K562 (cell line): ENCODE results near the gene PSMD13. TPM values are rescaled to one million over a fixed set of nuclear protein-coding genes. Genes with fewer than 3 reads are reported as not detected.

Experiments
- ARID2 ChIP-seq: fragments of 450-650 bp; IDR thresholded peaks from 2 replicates; pipeline ENCODE4 v1.6.1; 2017; ENCODE audit warnings: antibody characterized with exemption, mild to moderate bottlenecking
- CHCHD3 ChIP-seq: fragments of 250-450 bp; sonication (Bioruptor Pico); IDR thresholded peaks from 2 replicates; pipeline ENCODE4 v2.1.2; 2022; ENCODE audit warnings: mild to moderate bottlenecking
- CHD1 ChIP-seq: fragments of 200-600 bp; sonication (generic); IDR thresholded peaks from one replicate; pipeline ENCODE4 v1.6.1; 2012; ENCODE audit warnings: mild to moderate bottlenecking, moderate library complexity, low read length, inconsistent platforms
- CTCFL ChIP-seq: IDR thresholded peaks from 2 replicates; pipeline ENCODE4 v1.6.1; 2011; ENCODE audit warnings: borderline replicate concordance, low read depth, mild to moderate bottlenecking, moderate library complexity, low read length; ENCODE audit not compliant: insufficient read depth, poor library complexity, severe bottlenecking
- ETV5 ChIP-seq: sonication (generic); formaldehyde crosslinking; IDR thresholded peaks from 2 replicates; pipeline ENCODE4 v1.4.0; 2020; ENCODE audit warnings: low read depth, mild to moderate bottlenecking, missing genetic modification reagents
- FOXK2 ChIP-seq, 2 experiments: fragments of 450-650 bp; IDR thresholded peaks in 1 of 2; conservative IDR thresholded peaks in 1 of 2; 2 replicates each; pipeline ENCODE4 v1.6.1; 2016; ENCODE audit warnings: low read depth in 2 of 2, mild to moderate bottlenecking in 1 of 2
- GATA2 ChIP-seq: sonication (generic); formaldehyde crosslinking; IDR thresholded peaks from 2 replicates; pipeline ENCODE4 v1.4.0; 2020; ENCODE audit warnings: mild to moderate bottlenecking, missing genetic modification reagents
- GATAD2A ChIP-seq: fragments of 450-650 bp; IDR thresholded peaks from 2 replicates; pipeline ENCODE4 v1.6.1; 2017
- HEY1 ChIP-seq: fragments of 250-450 bp; sonication (Bioruptor Pico); IDR thresholded peaks from 2 replicates; pipeline ENCODE4 v1.5.0; 2020; ENCODE audit warnings: mild to moderate bottlenecking, moderate library complexity, borderline replicate concordance
- HNRNPUL1 ChIP-seq: fragments of 200-400 bp; formaldehyde crosslinking; IDR thresholded peaks from 2 replicates; pipeline ENCODE4 v1.6.1; 2017; ENCODE audit warnings: low read length
- ID3 ChIP-seq, 2 experiments: fragments of 250-450 bp in 1 of 2; fragments of 450-650 bp in 1 of 2; sonication (Bioruptor Pico) in 1 of 2; IDR thresholded peaks; 2 replicates each; pipeline versions ENCODE4 v1.6.1 to v1.8.0; 2016 to 2021; ENCODE audit warnings: mild to moderate bottlenecking in 2 of 2, moderate library complexity in 2 of 2, missing compliant biosample characterization in 1 of 2, missing genetic modification characterization in 1 of 2
- KHSRP ChIP-seq: fragments of 450-650 bp; IDR thresholded peaks from 2 replicates; pipeline ENCODE4 v1.6.1; 2017
- MCM3 ChIP-seq: fragments of 450-650 bp; IDR thresholded peaks from 2 replicates; pipeline ENCODE4 v1.6.1; 2016
- NFIC ChIP-seq: fragments of 450-650 bp; IDR thresholded peaks from 2 replicates; pipeline ENCODE4 v1.6.1; 2017; ENCODE audit warnings: mild to moderate bottlenecking, inconsistent platforms
- SMAD4 ChIP-seq: fragments of 250-450 bp; sonication (Bioruptor Pico); conservative IDR thresholded peaks from 2 replicates; pipeline ENCODE4 v1.8.0; 2021; ENCODE audit warnings: inconsistent platforms, mild to moderate bottlenecking, moderate library complexity
- ZBED1 ChIP-seq: IDR thresholded peaks from 2 replicates; pipeline ENCODE4 v1.6.1; 2014
- ZNF232 ChIP-seq: sonication (generic); formaldehyde crosslinking; IDR thresholded peaks from 2 replicates; pipeline ENCODE4 v1.8.0; 2022; ENCODE audit warnings: mild to moderate bottlenecking, missing genetic modification reagents
- ZNF347 ChIP-seq: fragments of 450-650 bp; formaldehyde crosslinking; IDR thresholded peaks from 2 replicates; pipeline ENCODE4 v1.4.0; 2020; ENCODE audit warnings: low read depth, mild to moderate bottlenecking, moderate library complexity
- ZNF431 ChIP-seq: sonication (generic); formaldehyde crosslinking; IDR thresholded peaks from 2 replicates; pipeline ENCODE4 v1.8.0; 2022; ENCODE audit warnings: mild to moderate bottlenecking, missing genetic modification reagents
- polyA plus RNA-seq, 8 experiments: library from polyadenylated mRNA; depleted of rRNA in 4 of 8; stranded (reverse) in 5 of 8; unstranded in 3 of 8; fragments of >200 nt; fragmentation: Nextera tagmentation in 2 of 8; fragmentation: Illumina TruSeq in 1 of 8; extraction: Ambion mirVana in 2 of 8; extraction: Trizol in 1 of 8; gene quantifications; 2 replicates each; pipeline versions ENCODE4 v1.2.1 to v1.2.3, GENCODE V29; 2011 to 2014; ENCODE audit warnings: inconsistent platforms in 1 of 8, missing spikeins in 1 of 8
- total RNA-seq, 7 experiments: library from RNA; depleted of rRNA in 6 of 7; stranded (reverse); fragments of >200 nt in 6 of 7; fragmentation: Illumina TruSeq in 2 of 7; extraction: Trizol in 2 of 7; gene quantifications; 2 replicates each; pipeline versions ENCODE4 v1.2.1 to v1.2.3, GENCODE V29; 2011 to 2021; ENCODE audit warnings: low replicate concordance in 1 of 7
- TF ChIP-seq, protein P1 (sequence below): fragments of 450-650 bp; IDR thresholded peaks from 2 replicates; pipeline ENCODE4 v1.7.1; 2018; ENCODE audit warnings: mild to moderate bottlenecking, low read depth; ENCODE audit not compliant: partially characterized antibody
- TF ChIP-seq, protein P2 (sequence below), 2 experiments: IDR thresholded peaks; 2 replicates each; pipeline ENCODE4 v1.6.1; 2011; ENCODE audit warnings: borderline replicate concordance in 1 of 2, control low read depth in 1 of 2, low read depth in 1 of 2, low read length in 1 of 2, mild to moderate bottlenecking in 1 of 2, mixed read lengths in 1 of 2, moderate library complexity in 1 of 2; ENCODE audit not compliant: insufficient read depth in 1 of 2, insufficient read length in 1 of 2, poor library complexity in 1 of 2, severe bottlenecking in 1 of 2; ENCODE audit errors: extremely low read depth in 1 of 2

PSMD13 gene
- total and polyA plus RNA-seq, 9 of the 15 experiments (the other 6 are each of a cell fraction or from before 2014, with no cell fraction given) = 185 to 383 (median 267) TPM

DNA sequence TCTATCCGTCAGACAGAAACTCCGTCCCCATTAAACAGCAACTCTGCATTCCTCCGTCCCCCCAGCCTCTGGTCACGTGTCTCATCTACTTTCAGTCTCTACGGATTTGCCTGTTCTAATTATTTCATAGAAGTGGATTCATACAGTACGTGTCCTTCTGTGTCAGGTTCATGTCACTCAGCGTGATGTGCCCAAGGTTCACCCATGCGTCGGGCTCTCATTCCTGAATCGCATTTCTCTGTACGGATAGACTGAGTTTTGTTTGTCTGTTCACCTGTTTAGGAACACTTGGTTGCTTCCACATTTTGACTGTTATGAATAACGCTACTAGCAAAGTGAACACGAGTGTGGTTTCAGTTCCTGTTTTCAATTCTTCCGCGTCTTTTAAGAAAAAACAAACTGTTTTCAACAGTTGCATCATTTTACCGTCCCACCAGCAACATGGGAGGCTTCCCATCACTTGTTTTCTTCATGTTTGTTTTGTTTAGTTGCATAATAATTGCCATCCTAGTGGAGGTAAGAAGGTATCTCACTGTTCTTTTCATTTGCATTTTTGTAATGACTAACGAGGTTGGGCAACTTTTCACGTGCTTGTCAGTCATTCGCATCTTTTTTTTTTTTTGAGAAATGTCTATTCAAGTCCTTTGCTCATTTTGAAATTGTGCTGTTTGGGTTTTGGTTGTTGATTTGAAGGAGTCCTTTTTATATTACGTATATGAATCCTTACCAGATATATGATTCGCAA, 32.5 kb downstream of the PSMD13 start (continued):
- TF ChIP-seq, protein P1, sequence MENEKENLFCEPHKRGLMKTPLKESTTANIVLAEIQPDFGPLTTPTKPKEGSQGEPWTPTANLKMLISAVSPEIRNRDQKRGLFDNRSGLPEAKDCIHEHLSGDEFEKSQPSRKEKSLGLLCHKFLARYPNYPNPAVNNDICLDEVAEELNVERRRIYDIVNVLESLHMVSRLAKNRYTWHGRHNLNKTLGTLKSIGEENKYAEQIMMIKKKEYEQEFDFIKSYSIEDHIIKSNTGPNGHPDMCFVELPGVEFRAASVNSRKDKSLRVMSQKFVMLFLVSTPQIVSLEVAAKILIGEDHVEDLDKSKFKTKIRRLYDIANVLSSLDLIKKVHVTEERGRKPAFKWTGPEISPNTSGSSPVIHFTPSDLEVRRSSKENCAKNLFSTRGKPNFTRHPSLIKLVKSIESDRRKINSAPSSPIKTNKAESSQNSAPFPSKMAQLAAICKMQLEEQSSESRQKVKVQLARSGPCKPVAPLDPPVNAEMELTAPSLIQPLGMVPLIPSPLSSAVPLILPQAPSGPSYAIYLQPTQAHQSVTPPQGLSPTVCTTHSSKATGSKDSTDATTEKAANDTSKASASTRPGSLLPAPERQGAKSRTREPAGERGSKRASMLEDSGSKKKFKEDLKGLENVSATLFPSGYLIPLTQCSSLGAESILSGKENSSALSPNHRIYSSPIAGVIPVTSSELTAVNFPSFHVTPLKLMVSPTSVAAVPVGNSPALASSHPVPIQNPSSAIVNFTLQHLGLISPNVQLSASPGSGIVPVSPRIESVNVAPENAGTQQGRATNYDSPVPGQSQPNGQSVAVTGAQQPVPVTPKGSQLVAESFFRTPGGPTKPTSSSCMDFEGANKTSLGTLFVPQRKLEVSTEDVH = peak; percentile 22
- no peak for TF ChIP-seq CHD1
- no peak for TF ChIP-seq MCM3
- peak; percentile 93 for TF ChIP-seq FOXK2 (conservative IDR thresholded peaks at IDR 0.05 in 1 of 2, IDR thresholded peaks at IDR 0.05 in 1 of 2; ENCODE audit: low read depth in 2 of 2)
- TF ChIP-seq ZNF232 = no peak
- no peak for TF ChIP-seq ZBED1
- TF ChIP-seq, protein P2, sequence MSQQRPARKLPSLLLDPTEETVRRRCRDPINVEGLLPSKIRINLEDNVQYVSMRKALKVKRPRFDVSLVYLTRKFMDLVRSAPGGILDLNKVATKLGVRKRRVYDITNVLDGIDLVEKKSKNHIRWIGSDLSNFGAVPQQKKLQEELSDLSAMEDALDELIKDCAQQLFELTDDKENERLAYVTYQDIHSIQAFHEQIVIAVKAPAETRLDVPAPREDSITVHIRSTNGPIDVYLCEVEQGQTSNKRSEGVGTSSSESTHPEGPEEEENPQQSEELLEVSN (IDR thresholded peaks at IDR 0.05; ENCODE audit: borderline replicate concordance in 1 of 2, extremely low read depth in 1 of 2, insufficient read depth in 1 of 2, insufficient read length in 1 of 2, low read depth in 1 of 2, low read length in 1 of 2, poor library complexity in 1 of 2, severe bottlenecking in 1 of 2) = peak in 1 of 2 experiments; percentile 18
- no peak; the same call in 1 of the 2 replicates for TF ChIP-seq SMAD4 (CRISPR knock-in tag)
- no peak for TF ChIP-seq CTCFL
- no peak for TF ChIP-seq ARID2
- 0 out of 2 replicates have a peak, but pooled peaks have one; percentile 29 for TF ChIP-seq GATAD2A
- TF ChIP-seq ETV5 = 0 out of 2 replicates have a peak, but pooled peaks have one; percentile 10
- no peak for TF ChIP-seq ZNF431
- no peak for TF ChIP-seq GATA2
- no peak for TF ChIP-seq ZNF347 (CRISPR knock-in tag)
- TF ChIP-seq KHSRP = no peak; the same call in 1 of the 2 replicates
- TF ChIP-seq HNRNPUL1 = no peak
- TF ChIP-seq CHCHD3 (CRISPR knock-in tag) = no peak
- TF ChIP-seq ID3 (CRISPR knock-in tag; IDR thresholded peaks at IDR 0.05) = no peak
- no peak for TF ChIP-seq ID3 (tag; IDR thresholded peaks at IDR 0.05)
- no peak for TF ChIP-seq NFIC
- TF ChIP-seq HEY1 = no peak
